Nephron (organoid): ENCODE measurements around the gene STUM.

Experiments used
- H3K27ac Mint-ChIP-seq, 3 experiments: 2 replicates each; pipeline ENCODE4 v1.8.0; 2020; ENCODE audit warnings: mixed read lengths in 3 of 3, mild to moderate bottlenecking in 2 of 3, moderate library complexity in 1 of 3
- H3K27me3 Mint-ChIP-seq: 2 replicates; pipeline ENCODE4 v1.8.0; 2021; ENCODE audit warnings: low read depth, mild to moderate bottlenecking, moderate library complexity, mixed read lengths
- H3K36me3 Mint-ChIP-seq: 2 replicates; pipeline ENCODE4 v1.8.0; 2020; ENCODE audit warnings: low read depth, mixed read lengths
- H3K4me1 Mint-ChIP-seq: 2 replicates; pipeline ENCODE4 v1.8.0; 2020; ENCODE audit warnings: mixed read lengths
- H3K4me3 Mint-ChIP-seq, 3 experiments: 2 replicates each; pipeline ENCODE4 v1.8.0; 2020; ENCODE audit warnings: mild to moderate bottlenecking in 3 of 3, mixed read lengths in 3 of 3, moderate library complexity in 2 of 3
- H3K9me3 Mint-ChIP-seq: 2 replicates; pipeline ENCODE4 v1.8.0; 2020; ENCODE audit warnings: mixed read lengths
- TF ChIP-seq, protein P1 (sequence below), 3 experiments: fragments of 200-600 bp; sonication (generic); IDR thresholded peaks; one replicate each; pipeline ENCODE4 v1.5.0; 2021; ENCODE audit warnings: antibody characterized with exemption in 3 of 3; ENCODE audit not compliant: unreplicated experiment in 3 of 3

STUM gene

DNA sequence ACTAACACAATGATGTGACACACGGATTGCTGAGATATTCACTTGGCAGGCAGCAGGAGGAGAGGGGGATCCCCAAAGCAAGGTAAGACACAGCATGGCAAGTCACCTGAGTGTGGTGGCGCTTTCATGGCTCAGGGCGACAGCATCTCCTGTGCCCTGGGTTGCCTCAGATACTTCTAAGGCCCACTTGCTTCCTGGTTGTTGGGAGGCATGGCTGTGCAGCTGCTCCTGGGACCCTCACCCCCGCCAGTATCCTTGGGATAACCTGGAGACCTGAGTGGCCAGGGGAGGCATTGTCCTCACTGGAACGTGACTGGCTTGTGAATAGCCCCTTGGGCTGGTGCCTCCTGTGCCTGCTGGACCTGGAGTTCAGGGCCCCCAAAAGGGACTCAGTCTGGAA is 69.8 kb downstream of the STUM start:
- TF ChIP-seq, protein P1, sequence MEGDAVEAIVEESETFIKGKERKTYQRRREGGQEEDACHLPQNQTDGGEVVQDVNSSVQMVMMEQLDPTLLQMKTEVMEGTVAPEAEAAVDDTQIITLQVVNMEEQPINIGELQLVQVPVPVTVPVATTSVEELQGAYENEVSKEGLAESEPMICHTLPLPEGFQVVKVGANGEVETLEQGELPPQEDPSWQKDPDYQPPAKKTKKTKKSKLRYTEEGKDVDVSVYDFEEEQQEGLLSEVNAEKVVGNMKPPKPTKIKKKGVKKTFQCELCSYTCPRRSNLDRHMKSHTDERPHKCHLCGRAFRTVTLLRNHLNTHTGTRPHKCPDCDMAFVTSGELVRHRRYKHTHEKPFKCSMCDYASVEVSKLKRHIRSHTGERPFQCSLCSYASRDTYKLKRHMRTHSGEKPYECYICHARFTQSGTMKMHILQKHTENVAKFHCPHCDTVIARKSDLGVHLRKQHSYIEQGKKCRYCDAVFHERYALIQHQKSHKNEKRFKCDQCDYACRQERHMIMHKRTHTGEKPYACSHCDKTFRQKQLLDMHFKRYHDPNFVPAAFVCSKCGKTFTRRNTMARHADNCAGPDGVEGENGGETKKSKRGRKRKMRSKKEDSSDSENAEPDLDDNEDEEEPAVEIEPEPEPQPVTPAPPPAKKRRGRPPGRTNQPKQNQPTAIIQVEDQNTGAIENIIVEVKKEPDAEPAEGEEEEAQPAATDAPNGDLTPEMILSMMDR (IDR thresholded peaks at IDR 0.05; ENCODE audit: unreplicated experiment in 3 of 3), result no peak
- no peak overlapping the region for H3K4me3 Mint-ChIP-seq
- no peaks in the 10 kb centered on the region for H3K4me1 Mint-ChIP-seq
- H3K36me3 Mint-ChIP-seq, result no peaks in the 10 kb centered on the region
- H3K27me3 Mint-ChIP-seq, result peaks cover 10% of the 10 kb centered on the region
- no peak overlapping the region for H3K27ac Mint-ChIP-seq
- peaks cover 30% of the 10 kb centered on the region for H3K9me3 Mint-ChIP-seq

DNA sequence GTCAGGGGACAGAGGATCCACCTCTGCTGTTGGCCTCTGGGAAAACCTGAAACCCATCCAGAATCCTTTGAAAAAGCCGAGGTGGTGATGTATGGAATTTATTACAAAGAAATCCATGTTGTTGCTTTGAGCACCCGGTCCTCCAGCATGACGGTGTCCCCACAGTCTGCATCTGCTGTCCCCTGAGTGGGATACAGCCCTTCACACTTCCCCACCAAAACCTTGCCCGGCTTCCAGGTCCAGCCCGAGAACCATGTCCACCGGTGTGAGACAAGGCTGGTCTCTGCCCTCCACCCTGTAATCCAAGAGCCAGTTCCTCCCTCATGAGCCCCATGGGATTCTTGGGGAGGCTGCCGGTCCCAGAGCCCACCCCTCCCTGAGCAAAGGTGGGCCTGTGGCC is 70.5 kb downstream of the STUM start:
- peaks cover 30% of the 10 kb centered on the region for H3K9me3 Mint-ChIP-seq
- H3K4me3 Mint-ChIP-seq, result no peak overlapping the region
- no peaks in the 10 kb centered on the region for H3K36me3 Mint-ChIP-seq

GRCh38 chr1:226622012-226622411 is 73.4 kb downstream of the STUM start:
- no peaks in the 10 kb centered on the region for H3K36me3 Mint-ChIP-seq
- TF ChIP-seq, protein P1 (IDR thresholded peaks at IDR 0.05; ENCODE audit: unreplicated experiment in 3 of 3), result no peak
- H3K27ac Mint-ChIP-seq, result no peak overlapping the region
- peaks cover 17% of the 10 kb centered on the region for H3K27me3 Mint-ChIP-seq
- peaks cover 6% of the 10 kb centered on the region for H3K4me1 Mint-ChIP-seq
- H3K9me3 Mint-ChIP-seq, result peaks cover 20% of the 10 kb centered on the region
- no peak overlapping the region for H3K4me3 Mint-ChIP-seq

More for the DNA sequence above, 70.5 kb downstream of the STUM start:
- Mint-ChIP-seq H3K27me3 (peaks cover 10% of the 10 kb centered on the region), H3K4me1 (no peaks in the 10 kb centered on the region), H3K27ac (no peak overlapping the region)
- TF ChIP-seq, protein P1 (IDR thresholded peaks at IDR 0.05; ENCODE audit: unreplicated experiment in 3 of 3), result no peak

- Mint-ChIP-seq H3K27me3 (peaks cover 8% of the 10 kb centered on the region), H3K4me1 (peaks cover 24% of the 10 kb centered on the region), H3K36me3 (no peaks in the 10 kb centered on the region), H3K27ac (no peak overlapping the region), H3K9me3 (peaks cover 14% of the 10 kb centered on the region), H3K4me3 (no peak overlapping the region)
- TF ChIP-seq, protein P1 (IDR thresholded peaks at IDR 0.05; ENCODE audit: unreplicated experiment in 3 of 3), result no peak
Measured at GRCh38 chr1:226624526-226624925, 76.0 kb downstream of the STUM start.

DNA sequence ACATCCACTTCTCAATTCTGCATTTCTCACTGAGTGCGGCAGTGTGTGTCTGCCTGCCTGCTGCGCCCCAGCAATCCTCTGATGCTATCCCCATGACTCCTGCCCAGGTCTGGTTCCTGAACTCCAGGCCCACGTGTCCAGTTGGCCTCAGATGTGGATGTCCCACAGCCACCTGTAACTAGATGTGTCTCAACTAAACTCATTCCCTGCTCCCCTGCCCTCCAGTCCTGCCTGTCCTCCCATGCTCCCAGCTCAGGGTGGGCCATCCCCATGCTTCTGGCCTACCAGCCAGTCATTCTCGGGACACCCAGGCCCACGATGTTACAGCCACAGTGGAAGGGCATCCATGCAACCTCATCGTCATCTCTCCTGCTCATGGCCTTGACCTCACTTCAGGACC is 76.8 kb downstream of the STUM start:
- H3K4me3 Mint-ChIP-seq, result no peak overlapping the region
- H3K27ac Mint-ChIP-seq, result no peak overlapping the region
- TF ChIP-seq, protein P1 (IDR thresholded peaks at IDR 0.05; ENCODE audit: unreplicated experiment in 3 of 3), result no peak
- H3K27me3 Mint-ChIP-seq, result peaks cover 12% of the 10 kb centered on the region
- peaks cover 12% of the 10 kb centered on the region for H3K9me3 Mint-ChIP-seq
- H3K4me1 Mint-ChIP-seq, result peaks cover 24% of the 10 kb centered on the region
- no peaks in the 10 kb centered on the region for H3K36me3 Mint-ChIP-seq

- H3K27ac Mint-ChIP-seq, result no peak overlapping the region
- H3K27me3 Mint-ChIP-seq, result peaks cover 15% of the 10 kb centered on the region
- TF ChIP-seq, protein P1 (IDR thresholded peaks at IDR 0.05; ENCODE audit: unreplicated experiment in 3 of 3), result no peak
- H3K9me3 Mint-ChIP-seq, result peaks cover 11% of the 10 kb centered on the region
- H3K4me1 Mint-ChIP-seq, result peaks cover 24% of the 10 kb centered on the region
- no peaks in the 10 kb centered on the region for H3K36me3 Mint-ChIP-seq
- H3K4me3 Mint-ChIP-seq, result no peak overlapping the region
Measured at GRCh38 chr1:226625832-226626576, 77.4 kb downstream of the STUM start.
